HG03045 (cell line): Measurements from ENCODE around the gene CPSF4.
"Not testable (repeated sequence)": the region's sequence is repeated elsewhere in the genome, so short reads cannot be mapped to it uniquely, and the experiment has no call there.

Experiments
- ATAC-seq: cut with Tn5 transposase; IDR thresholded peaks from one replicate; pipeline ENCODE4 v1.9.1; 2021; ENCODE audit warnings: mild to moderate bottlenecking, moderate library complexity; ENCODE audit not compliant: unreplicated experiment

Gene CPSF4

DNA sequence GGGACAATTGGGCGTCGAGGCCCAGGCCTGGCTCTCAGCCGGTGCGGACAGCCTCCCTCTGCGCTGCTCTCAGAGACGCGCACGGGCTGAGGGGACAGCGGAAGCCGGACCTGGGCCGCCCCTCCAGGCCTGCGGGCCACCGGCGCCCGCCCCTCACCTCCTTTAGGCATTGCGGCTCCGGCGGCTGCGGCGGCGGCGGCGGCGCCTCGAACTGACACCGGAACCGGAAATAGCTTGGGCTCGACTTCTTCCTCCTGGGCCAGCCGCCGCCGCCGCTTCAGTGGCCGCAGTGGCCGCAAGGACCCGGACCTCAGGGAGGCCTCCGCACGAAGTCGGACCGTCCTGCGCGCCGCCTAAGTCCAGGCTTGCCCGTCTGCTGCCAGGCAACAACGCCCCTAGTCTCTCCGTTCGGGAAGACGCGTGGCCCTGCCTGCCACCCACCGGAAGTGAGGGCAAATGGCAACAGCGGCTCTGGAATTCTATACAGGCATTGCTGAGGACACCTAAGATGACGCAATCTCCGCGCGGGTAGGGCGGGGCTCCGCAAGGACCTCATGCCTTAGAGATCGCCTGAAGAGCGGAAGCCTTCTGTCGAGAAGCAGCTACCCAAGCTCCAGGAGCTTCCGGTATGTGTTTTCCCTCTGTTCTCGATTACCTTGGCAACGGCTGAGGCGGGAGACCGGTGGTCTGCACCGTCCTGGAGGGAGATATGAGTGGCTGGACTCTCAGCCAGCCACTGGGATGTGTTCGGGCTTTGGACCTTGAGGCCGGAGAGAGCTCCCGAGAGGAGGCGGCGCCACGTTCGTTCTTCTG is 30.2 kb upstream of the CPSF4 start, which contains the start of the genes BUD31 and PDAP1:
BUD31 (plus strand) TSS at position 591 of the 813 bp plus-strand sequence. CDS start 2,124 bp downstream, outside the sequence.
PDAP1 (minus strand) TSS at position 219 of the 813 bp plus-strand sequence; CDS start at position 170, 49 bp downstream.
- peak; percentile 80 for ATAC-seq

GRCh38 chr7:99409192-99409572 is 29.6 kb upstream of the CPSF4 start:
- peak; percentile 10 for ATAC-seq

- no peak for ATAC-seq
These were observed 28.9 kb upstream of the CPSF4 start for GRCh38 chr7:99409806-99410205.

DNA sequence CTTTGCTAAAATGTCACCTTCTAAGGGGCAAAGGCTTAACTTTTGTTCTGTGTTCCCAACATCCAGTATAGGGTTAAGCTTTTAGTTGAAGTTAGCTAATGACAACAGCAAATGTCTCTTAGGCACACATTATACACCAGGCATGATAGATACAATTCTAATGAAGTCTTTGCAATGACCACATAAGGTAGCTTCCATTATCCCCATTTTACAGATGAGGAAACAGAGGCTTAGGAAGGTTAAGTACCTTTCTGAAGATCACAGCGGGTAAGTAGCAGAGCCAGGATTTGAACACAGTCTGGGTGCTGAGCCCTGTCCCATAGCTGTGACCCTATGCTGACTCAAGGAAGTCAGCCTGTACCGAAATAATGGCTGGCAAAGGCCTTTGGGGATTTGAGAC is 28.1 kb upstream of the CPSF4 start:
- no peak for ATAC-seq

DNA sequence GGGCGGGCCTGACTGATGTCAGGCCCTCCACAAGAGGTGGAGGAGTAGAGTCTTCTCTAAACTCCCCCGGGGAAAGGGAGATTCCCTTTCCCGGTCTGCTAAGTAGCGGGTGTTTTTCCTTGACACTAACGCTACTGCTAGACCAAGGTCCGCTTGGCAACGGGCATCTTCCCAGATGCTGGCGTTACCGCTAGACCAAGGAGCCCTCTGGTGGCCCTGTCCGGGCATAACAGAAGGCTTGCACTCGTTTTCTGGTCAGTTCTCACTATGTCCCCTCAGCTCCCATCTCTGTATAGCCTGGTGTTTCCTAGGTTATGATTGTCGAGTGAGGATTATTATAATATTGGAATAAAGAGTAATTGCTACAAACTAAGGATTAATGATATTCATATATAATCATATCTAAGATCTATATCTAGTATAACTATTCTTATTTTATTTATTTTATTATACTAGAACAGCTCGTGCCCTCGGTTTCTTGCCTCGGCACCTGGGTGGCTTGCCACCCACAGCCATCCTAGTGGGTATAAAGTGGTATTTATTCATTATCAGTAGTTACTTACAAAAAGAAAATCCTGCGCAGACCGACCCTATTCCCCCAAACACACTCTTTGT is 23.1 kb upstream of the CPSF4 start:
- not testable (repeated sequence) for ATAC-seq

GRCh38 chr7:99418260-99418659 is 20.5 kb upstream of the CPSF4 start:
- ATAC-seq: no peak

DNA sequence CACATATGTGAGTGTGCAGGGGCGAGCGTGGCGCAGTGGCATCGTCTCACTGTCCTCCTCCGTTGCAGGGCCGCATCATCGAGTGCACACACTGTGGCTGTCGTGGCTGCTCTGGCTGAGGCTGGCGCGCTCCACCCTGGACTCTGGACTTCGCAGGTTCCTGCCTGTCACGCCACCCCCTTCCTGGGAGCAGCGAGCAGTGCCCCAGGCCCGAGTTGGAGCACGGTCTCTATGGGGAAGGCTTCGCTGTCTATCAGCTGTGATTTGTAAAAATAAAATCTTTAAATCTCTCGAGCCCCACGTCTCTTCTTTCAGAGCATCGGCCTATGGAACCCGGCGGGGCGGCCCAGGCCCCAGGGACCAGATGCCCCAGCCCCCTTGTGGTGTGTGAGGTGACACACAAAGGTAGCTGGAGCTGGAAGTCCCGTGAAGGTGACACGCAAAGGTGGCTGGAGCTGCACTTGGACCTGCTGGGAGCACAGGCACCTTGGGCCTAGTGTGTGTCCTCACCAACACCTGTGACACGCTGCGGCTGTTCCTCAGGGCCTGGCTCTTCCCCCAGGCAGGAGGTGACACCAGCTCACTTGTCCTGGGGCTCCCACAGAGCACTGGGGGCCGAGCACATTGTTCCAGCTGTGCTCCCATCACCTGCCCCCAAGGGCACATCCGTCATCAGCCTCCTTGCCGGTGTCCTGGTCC is 19.3 kb upstream of the CPSF4 start:
- ATAC-seq: no peak

GRCh38 chr7:99420213-99420612 is 18.5 kb upstream of the CPSF4 start:
- no peak for ATAC-seq

- ATAC-seq: no peak
These were observed 17.8 kb upstream of the CPSF4 start for GRCh38 chr7:99420986-99421385.

GRCh38 chr7:99422186-99422585 is 16.6 kb upstream of the CPSF4 start:
- no peak for ATAC-seq

GRCh38 chr7:99422625-99423024 is 16.1 kb upstream of the CPSF4 start:
- no peak for ATAC-seq

- no peak for ATAC-seq
These were observed 13.6 kb upstream of the CPSF4 start for GRCh38 chr7:99424932-99425730.

DNA sequence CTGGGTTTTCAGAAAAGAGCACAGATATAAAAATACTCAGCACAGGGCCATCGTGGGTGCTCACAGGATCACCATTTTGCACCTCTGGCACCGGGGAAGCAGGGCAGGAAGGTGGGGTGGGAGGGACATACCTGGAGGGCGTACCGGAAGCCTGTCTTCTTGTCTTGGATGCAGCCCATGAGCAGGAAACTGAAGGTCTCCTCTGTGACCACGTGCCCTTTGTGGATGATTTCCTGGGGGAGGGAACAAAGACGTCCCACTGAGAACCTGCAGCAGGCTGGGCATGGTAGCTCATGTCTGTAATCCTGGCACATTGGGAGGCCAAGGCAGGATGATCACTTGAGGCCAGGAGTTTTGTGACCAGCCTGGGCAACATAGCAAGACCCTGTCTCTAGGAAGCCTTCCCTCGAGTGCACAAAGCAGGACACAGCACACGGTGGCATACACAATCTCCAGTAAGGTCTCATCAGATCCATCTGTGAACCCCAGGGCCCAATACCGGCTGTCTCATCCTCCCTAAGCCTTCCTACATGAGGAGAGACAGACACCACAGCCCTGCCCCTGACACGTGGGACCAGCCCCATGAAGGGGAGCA is 9.7 kb upstream of the CPSF4 start:
- ATAC-seq: no peak

GRCh38 chr7:99429756-99430155 is 9.0 kb upstream of the CPSF4 start:
- ATAC-seq: no peak

DNA sequence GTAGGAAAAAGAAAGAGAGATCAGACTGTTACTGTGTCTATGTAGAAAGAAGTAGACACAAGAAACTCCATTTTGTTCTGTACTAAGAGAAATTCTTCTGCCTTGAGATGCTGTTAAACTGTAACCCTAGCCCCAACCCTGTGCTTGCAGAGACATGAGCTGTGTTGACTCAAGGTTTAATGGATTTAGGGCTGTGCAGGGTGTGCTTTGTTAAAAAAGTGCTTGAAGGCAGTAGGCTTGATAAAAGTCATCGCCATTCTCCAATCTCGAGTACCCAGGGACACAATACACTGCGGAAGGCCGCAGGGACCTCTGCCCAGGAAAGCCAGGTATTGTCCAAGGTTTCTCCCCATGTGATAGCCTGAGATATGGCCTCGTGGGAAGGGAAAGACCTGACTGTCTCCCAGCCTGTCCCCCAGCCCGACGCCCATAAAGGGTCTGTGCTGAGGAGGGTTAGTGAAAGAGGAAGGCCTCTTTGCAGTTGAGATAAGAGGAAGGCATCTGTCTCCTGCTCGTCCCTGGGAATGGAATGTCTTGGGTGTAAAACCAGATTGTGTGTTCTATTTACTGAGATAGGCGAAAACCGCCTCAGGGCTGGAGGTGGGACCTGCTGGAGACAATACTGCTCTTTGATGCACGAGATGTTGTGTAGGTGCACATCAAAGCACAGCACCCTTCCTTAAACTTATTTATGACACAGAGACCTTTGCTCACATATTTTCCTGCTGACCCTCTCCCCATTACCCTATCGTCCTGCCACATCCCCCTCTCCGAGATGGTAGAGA is 6.8 kb upstream of the CPSF4 start:
- not testable (repeated sequence) for ATAC-seq

DNA sequence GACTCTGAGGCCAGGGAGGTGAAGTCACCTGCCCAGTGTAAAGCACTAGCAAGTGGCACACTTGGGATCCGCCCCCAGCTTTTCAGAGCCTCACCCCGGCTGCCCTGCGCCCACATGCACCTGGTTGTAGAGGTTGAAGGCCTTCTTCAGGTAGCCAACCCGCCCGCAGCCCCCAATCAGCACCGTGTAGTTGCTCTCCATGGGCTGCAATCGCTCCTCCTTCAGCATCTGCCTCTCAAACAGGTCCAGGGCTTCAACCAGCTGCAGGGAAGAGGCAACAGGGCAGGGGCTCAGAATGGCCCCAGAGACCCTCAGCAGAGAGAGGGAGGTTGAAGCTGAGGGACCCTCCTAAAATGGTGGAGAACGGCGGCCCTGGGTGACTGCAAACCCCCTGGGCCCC is 5.6 kb upstream of the CPSF4 start:
- ATAC-seq: no peak

DNA sequence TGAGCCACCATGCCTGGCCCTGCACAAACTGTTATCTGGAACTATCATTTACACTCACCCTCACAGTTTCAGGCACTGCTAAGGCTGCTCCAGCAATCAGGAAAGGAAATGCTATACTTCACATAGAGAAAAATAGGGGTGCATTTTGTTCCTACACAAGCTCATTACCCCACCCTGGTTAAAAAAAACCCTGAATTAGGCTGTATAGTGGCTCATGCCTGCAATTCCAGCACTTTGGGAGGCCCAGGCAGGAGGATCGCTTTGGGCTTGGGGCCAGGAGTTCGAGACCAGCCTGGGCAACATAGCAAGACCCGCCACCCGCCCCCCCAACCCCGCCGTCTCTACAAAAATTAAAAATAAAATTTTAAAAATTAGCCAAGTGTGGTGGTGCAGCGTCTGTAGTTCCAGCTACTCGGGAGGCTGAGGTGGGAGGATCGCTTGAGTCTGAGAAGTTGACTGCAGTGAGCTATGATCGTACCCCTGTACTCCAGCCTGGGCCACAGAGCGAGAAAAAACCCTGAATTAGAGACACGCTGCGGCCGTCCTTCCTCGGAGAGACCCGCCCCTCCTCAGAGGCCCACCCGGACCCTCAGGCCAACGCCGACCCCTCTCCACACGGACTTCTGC is 684 bp upstream of the CPSF4 start:
- ATAC-seq: no peak

- no peak for ATAC-seq
These were observed 1.5 kb downstream of the CPSF4 start for GRCh38 chr7:99440195-99440594.

DNA sequence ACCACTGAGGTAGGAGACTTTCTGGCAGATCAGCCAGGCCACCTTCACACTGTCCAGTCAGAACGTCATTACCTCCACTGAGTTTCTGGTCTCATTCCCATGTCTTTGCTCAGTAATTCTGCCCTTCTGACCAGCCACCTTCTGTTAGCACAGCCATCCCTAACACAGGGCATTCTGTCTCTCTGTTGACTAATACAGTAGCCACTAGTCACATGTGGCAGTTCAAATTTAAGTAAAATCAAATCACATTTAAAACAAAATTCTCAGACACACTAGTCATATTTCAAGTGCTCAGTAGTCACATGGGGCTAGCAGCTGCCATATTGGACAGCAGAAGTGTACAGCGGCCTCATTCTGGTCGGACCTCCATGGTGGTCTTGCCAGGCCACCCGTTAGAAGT is 7.4 kb downstream of the CPSF4 start:
- ATAC-seq: no peak
